HG02678 (cell line): ENCODE results near the gene IMMP2L.
A peak's percentile ranks its signal among the peaks of the same experiment; 100 is the strongest.
"Not testable (repeated sequence)": the region's sequence is repeated elsewhere in the genome, so short reads cannot be mapped to it uniquely, and the experiment has no call there.

Experiments
- ATAC-seq: cut with Tn5 transposase; IDR thresholded peaks from one replicate; pipeline ENCODE4 v1.9.1; 2021; ENCODE audit warnings: mild to moderate bottlenecking, moderate library complexity; ENCODE audit not compliant: unreplicated experiment

IMMP2L gene

GRCh38 chr7:111088328-111088727 lies 474.0 kb downstream of the IMMP2L start:
- ATAC-seq = no peak

GRCh38 chr7:111086532-111086931 lies 475.8 kb downstream of the IMMP2L start:
- no peak for ATAC-seq

- no peak for ATAC-seq
Observed at GRCh38 chr7:111085356-111085755, 476.9 kb downstream of the IMMP2L start.

GRCh38 chr7:111083413-111083812 lies 478.9 kb downstream of the IMMP2L start:
- peak; percentile 98 for ATAC-seq

GRCh38 chr7:111082351-111082750 lies 479.9 kb downstream of the IMMP2L start:
- no peak for ATAC-seq

- ATAC-seq = no peak
Observed at GRCh38 chr7:111081546-111082267, 480.6 kb downstream of the IMMP2L start.

GRCh38 chr7:111080495-111081105 lies 481.7 kb downstream of the IMMP2L start:
- peak; percentile 22 for ATAC-seq

- ATAC-seq = no peak
Observed at GRCh38 chr7:111077001-111077400, 485.3 kb downstream of the IMMP2L start.

- ATAC-seq = no peak
Observed at GRCh38 chr7:111076205-111076604, 486.1 kb downstream of the IMMP2L start.

GRCh38 chr7:111075498-111075897 lies 486.8 kb downstream of the IMMP2L start:
- ATAC-seq = no peak

- no peak for ATAC-seq
Observed at GRCh38 chr7:111074748-111075146, 487.5 kb downstream of the IMMP2L start.

GRCh38 chr7:111074071-111074747 lies 488.1 kb downstream of the IMMP2L start:
- ATAC-seq = no peak

- not testable (repeated sequence) for ATAC-seq
Observed at GRCh38 chr7:111072658-111073057, 489.6 kb downstream of the IMMP2L start.

- ATAC-seq = no peak
Observed at GRCh38 chr7:111071556-111071955, 490.7 kb downstream of the IMMP2L start.

GRCh38 chr7:111068618-111069017 lies 493.7 kb downstream of the IMMP2L start:
- ATAC-seq = no peak

- no peak for ATAC-seq
Observed at GRCh38 chr7:111067682-111068081, 494.6 kb downstream of the IMMP2L start.

GRCh38 chr7:111067251-111067650 lies 495.0 kb downstream of the IMMP2L start:
- no peak for ATAC-seq

GRCh38 chr7:111063166-111063565 lies 499.1 kb downstream of the IMMP2L start:
- ATAC-seq = no peak

GRCh38 chr7:111059833-111060232 lies 502.5 kb downstream of the IMMP2L start:
- no peak for ATAC-seq

GRCh38 chr7:111057066-111057465 lies 505.2 kb downstream of the IMMP2L start:
- ATAC-seq = no peak

- no peak for ATAC-seq
Observed at GRCh38 chr7:111056371-111056770, 505.9 kb downstream of the IMMP2L start.

GRCh38 chr7:111053035-111053434 lies 509.3 kb downstream of the IMMP2L start:
- ATAC-seq = no peak
